Endothelial cell of hepatic sinusoid (primary cell): ENCODE data around the gene IGFBP3.

Source experiments
- in situ Hi-C: cut with HindIII; loops from 2 replicates; pipeline ENCODE4 v1.10.0; 2017; ENCODE audit warnings: low sequenced_read_pairs

The IGFBP3 gene

GRCh38 chr7:45878457-45879144 lies 42.5 kb downstream of the IGFBP3 start:
- in situ Hi-C loops, result no loop called here

- in situ Hi-C loops, result no loop called here
Observed at GRCh38 chr7:45876519-45876918, 44.6 kb downstream of the IGFBP3 start.

- in situ Hi-C loops, result loop anchor here (25.0 kb wide), 1 partner anchor 212 kb away; no protein-coding TSS in a partner anchor
Observed at GRCh38 chr7:45874408-45875131, 46.5 kb downstream of the IGFBP3 start.

GRCh38 chr7:45873355-45873754 lies 47.7 kb downstream of the IGFBP3 start:
- in situ Hi-C loops, result loop anchor here (25.0 kb wide), 1 partner anchor 211 kb away; no protein-coding TSS in a partner anchor

- in situ Hi-C loops, result loop anchor here (25.0 kb wide), 1 partner anchor 211 kb away; no protein-coding TSS in a partner anchor
Observed at GRCh38 chr7:45873035-45873354, 48.1 kb downstream of the IGFBP3 start, which contains the start of gene CCDC201. CCDC201 (minus strand) TSS chr7:45873082; CDS start chr7:45873007, 75 bp downstream.

DNA sequence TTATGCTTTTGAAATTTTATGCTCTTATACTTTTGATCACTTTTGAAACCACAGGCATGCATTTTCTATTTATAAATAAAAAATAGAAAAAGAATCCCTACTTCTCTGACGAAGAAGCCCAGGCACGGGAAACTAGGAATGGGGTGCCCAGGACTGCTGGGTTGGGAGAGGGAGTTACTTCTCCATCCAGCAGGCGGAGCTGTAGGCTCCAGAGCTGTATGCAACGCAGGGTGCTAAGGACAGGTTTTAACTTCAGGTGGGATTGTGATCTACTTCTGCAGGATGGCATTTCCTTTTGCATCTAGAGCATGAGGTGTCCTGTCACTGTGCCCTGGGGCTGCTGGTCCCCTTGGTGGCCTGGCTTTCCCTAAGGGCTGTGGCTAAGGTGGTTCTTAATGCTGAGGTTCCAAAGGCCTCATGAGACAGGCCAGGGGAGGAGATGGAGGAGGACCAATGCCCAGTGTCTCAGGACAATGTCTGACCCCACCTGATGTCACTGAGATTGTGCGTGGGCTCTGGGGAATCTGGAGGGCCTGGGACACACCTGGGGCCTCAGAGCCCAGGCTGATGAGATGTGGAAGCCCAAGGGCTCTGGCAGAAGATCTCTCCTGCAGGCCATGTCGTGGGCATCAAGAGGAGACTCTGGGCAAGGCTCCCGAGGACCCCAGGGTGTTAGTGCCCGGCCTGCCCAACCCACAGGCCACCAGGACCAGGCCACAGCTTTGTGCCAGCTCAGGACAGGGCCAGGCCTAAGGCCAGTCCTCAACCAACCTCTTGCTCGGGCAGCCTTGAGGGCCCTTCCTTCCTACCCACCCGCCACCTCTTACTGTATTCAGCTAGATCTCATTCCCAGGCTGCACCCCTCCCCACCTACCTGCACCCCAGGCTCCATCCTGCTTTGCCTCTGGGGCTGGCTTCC lies 48.7 kb downstream of the IGFBP3 start:
- in situ Hi-C loops, result loop anchor here (25.0 kb wide), 1 partner anchor 210 kb away; no protein-coding TSS in a partner anchor

DNA sequence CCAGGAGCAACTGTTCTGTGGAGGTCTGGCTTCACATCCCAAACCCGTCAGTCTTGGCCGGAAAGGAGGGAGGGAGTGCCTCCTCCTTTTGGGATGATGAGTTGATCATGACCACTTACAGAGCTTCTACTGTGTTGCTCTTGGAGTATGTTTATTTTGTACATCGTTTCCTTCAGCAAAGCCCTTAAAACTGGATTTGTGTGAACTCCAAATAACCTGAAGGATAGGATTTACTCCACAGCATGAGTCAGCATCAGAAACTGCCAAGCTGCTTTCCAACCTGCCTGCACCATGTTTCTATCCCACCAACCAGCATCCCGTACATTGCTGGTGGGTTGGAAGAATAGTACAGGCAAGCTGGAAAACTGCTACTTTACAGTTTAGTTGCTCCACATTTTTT lies 51.6 kb downstream of the IGFBP3 start:
- in situ Hi-C loops, result loop anchor here (25.0 kb wide), 1 partner anchor 207 kb away; no protein-coding TSS in a partner anchor

- in situ Hi-C loops, result loop anchor here (25.0 kb wide), 1 partner anchor 205 kb away; no protein-coding TSS in a partner anchor
Observed at GRCh38 chr7:45867471-45867870, 53.6 kb downstream of the IGFBP3 start.

- in situ Hi-C loops, result loop anchor here (25.0 kb wide), 1 partner anchor 204 kb away; no protein-coding TSS in a partner anchor
Observed at GRCh38 chr7:45865594-45866410, 55.3 kb downstream of the IGFBP3 start.

- in situ Hi-C loops, result loop anchor here (25.0 kb wide), 1 partner anchor 201 kb away; no protein-coding TSS in a partner anchor
Observed at GRCh38 chr7:45863715-45864114, 57.4 kb downstream of the IGFBP3 start.
